ENCODE measurements around the gene NEU2.

NEU2 gene

GRCh38 chr2:233032551-233033320 is at the start of gene NEU2:
Gene NEU2, plus strand, starts transcription at chr2:233032672. Its CDS starts 0 bp downstream, at chr2:233032672.
- no peak for DNase-seq

DNA sequence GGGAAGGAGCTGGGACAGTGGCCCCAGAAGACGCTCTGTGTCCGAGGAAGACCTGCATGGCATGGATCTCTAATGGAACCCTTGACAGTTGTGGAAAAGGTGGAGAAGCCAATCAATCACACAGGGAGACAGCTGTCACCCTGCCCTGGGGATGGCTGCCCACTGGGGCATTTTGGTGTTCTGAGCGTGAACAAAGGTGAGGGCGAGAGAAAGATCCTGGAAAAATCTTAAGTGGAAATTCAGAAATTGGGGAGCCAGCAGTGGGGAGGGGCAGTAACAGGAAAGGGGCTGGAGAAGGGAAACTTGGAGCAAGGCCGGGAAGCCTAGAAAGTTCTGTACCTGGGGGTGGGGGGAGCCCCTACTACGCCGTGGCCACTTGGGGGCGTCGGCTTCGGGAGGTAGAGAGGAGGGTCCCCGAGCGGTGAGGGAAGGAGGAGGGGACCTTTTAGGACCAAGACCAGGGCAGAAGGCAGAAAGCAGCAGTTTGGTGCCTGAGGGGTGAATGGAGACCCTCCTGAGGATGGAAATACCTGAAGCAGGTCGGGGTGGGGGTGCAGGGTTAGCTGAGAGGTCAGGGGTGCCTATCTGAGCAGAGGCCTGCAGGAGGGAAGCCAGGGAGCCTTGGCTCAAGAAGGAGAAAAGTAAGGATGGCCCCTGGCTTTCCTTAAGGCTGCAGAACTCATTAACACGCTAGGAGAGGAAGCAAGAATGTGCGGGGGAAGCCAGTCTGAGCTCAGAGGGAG is 49.4 kb upstream of the NEU2 start:
- DNase-seq: no peak

- no peak for DNase-seq
Observed at GRCh38 chr2:232983669-232984140, 48.8 kb upstream of the NEU2 start.

DNA sequence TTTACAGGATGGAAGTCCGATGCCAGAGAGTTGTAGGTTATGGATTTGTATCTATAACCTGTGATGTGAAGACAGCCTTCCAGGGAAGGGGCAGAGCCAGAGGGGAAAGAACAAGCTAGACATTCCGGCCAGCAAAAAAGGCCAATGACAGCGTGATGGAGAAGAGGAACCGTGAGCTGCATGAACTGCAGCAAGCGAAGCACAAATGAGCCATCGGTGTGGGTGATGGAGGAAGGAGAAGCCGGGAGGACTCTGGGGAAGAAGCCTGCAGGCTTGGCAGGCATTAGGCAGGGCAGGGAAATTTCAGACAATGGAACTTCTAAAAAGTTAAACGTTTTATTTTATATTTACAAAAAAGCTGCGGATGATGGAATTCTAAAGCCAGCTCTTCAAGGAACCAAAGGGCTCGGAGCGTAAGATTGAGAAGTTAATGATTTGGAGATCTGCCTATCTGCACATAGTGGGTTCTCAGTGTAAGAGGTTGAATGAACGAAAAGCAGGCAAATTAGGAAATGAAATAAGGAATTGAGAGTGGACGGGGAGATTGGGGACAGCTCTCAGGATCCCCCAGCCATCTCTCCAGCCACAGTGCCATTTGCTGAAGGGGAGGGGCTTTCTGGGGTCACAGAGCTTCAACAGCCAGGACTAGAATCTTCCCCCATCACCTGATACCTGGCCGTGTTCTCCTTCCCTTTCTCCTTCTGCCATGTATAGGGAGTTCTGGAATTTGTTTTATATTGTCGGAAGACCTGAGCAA is 47.8 kb upstream of the NEU2 start:
- DNase-seq: no peak

GRCh38 chr2:232986155-232986554 is 46.3 kb upstream of the NEU2 start:
- DNase-seq: no peak

DNA sequence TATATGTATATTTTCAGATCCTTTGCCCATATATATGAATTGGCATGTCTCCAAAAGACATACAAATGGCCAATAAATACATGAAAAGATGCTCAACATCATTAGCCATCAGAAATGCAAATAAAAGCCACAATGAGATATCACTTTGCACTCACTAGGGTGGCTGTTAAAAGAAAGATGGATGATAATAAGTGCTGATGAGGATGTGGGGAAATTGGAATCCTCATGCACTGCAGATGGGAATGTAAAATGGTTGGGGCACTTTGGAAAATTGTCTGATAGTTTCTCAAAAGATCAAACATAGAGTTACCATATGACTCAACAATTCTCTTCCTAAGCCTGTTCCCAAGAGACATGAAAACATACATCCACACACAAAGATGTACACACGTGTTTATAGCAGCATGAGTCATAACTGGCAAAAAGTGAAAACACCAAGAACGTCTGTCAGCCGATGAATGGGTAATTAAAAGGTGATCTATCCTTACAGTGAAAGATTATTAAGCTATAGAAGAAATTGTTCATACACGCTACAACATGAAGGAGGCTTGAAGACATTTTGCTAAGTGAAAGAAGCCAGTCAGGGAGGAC is 39.1 kb upstream of the NEU2 start:
- no peak for DNase-seq

GRCh38 chr2:232994446-232994845 is 38.0 kb upstream of the NEU2 start:
- DNase-seq: no peak

DNA sequence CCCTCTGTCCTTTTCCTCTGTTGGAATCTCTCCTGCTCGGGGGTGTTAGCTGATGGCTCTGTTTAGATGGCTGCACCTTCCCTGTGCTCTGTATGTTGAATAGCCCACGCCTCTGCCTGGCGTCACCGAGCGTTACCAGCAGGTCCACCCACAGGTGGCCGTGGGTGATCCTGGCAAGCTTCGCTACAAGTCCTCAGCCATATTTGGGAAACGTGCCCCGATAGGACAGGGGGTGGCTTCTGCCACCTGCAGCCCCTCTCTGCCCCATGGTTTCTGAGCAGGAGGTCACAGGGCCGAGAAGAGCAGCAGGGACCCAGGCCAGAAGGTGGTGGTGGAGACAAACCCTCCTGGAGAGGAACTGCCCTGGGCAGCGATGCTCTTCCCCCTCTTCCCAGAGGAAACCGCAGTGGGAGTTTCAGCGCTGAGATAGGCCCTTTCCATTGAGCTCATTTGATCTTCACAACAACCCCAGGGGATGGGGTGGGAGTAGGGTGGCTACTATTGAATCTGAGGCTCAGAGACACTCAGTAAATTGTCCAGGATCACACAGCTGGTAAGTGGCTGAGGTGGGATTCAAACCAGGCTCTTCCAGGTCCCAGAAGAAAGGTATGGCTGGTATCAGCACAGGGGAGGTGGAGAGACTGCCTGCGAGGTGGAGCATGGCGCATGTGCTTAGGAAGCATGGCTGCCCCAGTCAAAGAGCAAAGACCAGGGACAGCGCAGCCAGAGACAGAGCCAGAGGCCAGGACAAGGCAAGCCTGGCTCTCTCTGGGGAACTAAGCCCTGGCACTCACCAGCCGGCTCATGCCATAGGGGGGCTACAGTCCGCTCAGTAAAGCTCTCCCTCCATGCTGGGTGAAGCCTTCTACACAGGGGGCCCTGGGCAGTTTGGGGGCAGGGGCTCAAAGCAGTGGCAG is 34.5 kb upstream of the NEU2 start:
- DNase-seq: no peak

- no peak for DNase-seq
Observed at GRCh38 chr2:232998666-232998985, 33.8 kb upstream of the NEU2 start.

DNA sequence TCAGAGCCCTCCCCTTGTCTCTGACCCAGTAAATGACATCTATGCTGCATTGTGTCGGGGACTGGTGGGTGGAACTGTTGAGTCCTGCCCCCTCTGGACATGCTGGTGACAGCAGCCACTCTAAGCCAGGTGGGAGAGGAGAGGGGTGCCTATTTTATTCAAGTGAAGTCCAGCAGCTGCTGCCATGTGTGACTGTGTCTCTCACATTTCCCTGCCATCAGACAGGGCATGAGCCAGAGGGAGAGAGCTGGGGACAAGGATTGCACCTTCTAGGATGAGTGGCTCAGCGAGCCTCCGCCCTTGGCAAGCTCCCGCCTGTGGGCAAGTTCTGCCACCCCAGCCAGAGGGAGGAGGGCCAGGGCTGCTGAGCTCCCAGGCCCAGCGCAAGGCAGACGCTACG is 33.1 kb upstream of the NEU2 start:
- DNase-seq: no peak

GRCh38 chr2:233000886-233001750 is 31.4 kb upstream of the NEU2 start:
- DNase-seq: no peak

DNA sequence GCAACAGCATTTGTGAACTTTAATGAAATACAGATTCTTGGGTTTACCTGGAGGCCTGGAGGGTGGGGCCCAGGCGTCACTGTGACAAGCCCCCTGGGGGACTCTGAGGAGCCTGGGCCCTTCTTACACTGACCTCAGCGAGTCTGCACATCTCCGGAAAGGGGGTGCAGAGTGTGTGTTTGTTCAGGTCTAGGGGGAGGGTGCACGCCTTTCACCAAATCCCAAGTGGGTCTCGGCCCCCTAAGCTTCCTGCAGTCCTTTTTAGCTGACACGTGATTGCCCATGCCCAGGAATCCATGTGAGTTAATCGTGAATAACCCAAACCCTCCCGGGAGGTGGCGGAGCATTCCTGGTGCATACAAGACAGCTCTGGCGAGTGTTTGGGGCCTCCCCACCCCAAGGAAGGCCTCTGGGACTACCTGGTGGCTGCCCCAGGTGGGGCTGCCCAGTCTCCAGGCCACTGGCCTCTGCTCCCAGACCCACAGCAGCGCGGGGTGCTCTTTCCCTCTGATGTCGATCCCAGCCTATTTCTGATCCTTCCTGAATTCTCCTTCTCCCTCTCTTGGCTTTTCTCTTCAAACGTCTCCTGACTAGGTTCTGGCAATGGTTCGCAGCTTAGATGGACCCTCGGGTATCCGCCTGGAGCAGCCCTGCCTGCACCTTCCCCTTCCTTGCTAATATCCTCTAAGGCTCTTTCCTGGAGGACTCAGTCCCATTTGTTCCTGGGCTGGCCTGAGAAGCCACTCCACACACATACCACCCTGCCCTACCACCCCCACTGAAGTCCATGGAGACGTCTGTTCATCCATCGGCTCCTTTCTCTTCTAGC is 29.4 kb upstream of the NEU2 start:
- DNase-seq: no peak

DNA sequence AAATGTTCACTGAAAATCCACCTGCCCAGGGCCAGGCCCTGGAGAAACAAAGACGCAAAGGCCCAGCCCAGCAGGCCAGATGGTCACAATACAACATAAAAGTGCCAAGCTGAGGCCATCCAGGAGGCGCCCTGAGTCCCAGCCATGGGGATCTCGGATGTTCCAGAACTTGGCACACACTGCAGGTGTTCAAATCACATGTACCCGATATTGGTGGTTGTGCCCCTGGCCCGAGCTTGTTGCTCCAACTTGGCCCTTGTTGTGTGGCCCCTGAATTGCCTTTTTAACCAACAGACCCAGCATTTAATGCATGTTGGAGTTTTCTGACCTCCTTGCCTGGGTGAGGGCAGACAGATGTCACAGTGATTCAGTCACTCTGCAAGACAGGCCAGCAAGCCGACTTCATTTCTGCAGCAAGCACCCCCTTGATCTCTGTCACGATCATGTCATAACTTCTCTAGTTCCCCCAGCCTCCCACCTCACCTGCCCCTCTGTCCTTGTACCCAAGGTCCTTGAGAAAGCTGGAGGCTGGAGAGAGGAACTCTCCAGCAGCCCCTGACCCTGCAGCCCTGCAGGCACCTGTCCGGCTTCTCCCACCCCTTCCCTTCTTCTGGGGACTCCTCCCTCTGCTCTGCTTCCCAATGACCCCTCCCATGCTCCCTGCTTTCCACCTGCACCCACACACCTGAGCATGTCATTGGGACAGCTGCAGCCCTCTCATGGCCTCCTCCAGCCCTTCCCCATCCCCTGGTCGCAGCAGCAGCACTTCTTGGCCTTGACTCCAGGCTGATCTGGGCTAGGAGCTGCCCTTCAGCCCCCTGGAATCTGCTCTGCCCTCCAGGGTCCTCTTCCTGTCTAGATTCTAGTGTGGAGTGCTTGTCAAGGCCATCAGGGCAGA is 28.6 kb upstream of the NEU2 start:
- DNase-seq: no peak

- no peak for DNase-seq
Observed at GRCh38 chr2:233005096-233005495, 27.4 kb upstream of the NEU2 start.

DNA sequence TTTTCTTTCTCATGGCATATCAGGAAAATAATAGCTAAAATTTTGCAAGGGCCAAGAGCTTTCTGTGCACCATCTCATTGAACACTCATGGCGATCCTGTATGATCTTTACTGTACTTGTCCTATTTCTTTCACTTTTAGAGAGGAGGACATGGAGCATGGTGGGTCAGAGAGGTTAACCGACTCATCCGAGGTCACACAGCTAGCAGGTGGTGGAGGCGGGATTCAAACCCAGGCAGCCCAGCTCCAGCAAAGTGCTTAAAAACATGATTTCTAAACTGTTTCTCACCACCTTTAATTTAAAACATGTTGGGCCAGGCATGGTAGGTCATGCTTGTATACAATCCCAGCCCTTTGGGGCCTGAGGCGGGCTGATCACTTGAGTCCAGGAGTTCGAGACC is 25.8 kb upstream of the NEU2 start:
- no peak for DNase-seq

DNA sequence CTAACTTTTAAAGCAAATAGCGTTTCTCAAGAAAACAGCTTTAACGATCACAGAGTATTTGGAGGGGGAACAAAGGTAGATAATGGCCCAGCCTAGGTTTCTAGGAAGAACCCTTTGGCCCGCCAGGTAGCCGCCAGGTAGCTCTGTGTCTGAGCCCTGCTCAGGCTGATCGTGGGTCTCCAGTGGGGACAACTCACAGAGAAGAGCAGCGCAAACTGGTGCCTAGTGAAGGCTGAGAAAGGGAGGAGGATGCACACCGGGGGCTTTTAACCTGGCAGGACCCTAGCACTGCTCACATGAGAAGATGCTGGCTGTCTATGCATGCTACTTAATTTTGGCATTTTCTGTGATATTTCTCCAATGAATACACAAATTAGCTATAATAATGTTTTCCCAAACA is 25.2 kb upstream of the NEU2 start:
- DNase-seq: no peak

- DNase-seq: no peak
Observed at GRCh38 chr2:233007739-233008138, 24.7 kb upstream of the NEU2 start.

- no peak for DNase-seq
Observed at GRCh38 chr2:233009661-233010060, 22.8 kb upstream of the NEU2 start.

Data from activated T-cell treated with anti-CD3 and anti-CD28 coated beads, Interleukin-2, amount 50 U/mL, for 48 hours (primary cell).